ENCODE data around the gene SLC6A5. TPM values are rescaled to one million over a fixed set of nuclear protein-coding genes. Genes with fewer than 3 reads are reported as not detected.

The SLC6A5 gene
- total and polyA plus RNA-seq, 2 donors from 2014 or later = not detected

DNA sequence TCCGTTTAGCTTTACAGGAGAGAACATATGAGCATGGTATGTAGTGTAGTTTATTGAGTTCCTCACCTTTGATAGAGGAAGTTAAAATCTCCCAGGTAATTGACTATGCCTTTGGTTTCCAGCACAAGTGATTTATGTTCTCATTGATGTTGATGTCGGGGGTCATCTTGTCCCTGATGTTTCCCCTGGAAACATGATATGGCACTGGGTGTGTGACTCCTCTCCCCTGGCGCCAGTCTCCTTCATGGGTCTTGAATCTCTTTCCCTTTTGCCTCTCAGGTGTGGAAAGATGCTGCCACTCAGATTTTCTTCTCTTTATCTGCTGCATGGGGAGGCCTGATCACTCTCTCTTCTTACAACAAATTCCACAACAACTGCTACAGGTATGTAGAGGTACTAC, 28.3 kb downstream of the SLC6A5 start:
- TF ChIP-seq, protein P1, sequence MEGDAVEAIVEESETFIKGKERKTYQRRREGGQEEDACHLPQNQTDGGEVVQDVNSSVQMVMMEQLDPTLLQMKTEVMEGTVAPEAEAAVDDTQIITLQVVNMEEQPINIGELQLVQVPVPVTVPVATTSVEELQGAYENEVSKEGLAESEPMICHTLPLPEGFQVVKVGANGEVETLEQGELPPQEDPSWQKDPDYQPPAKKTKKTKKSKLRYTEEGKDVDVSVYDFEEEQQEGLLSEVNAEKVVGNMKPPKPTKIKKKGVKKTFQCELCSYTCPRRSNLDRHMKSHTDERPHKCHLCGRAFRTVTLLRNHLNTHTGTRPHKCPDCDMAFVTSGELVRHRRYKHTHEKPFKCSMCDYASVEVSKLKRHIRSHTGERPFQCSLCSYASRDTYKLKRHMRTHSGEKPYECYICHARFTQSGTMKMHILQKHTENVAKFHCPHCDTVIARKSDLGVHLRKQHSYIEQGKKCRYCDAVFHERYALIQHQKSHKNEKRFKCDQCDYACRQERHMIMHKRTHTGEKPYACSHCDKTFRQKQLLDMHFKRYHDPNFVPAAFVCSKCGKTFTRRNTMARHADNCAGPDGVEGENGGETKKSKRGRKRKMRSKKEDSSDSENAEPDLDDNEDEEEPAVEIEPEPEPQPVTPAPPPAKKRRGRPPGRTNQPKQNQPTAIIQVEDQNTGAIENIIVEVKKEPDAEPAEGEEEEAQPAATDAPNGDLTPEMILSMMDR (IDR thresholded peaks at IDR 0.05; ENCODE audit: borderline replicate concordance, extremely low read depth, insufficient read depth) = no peak
- Histone ChIP-seq H3K9ac (ENCODE audit: low read length in 3 of 3) (no peak overlapping the region), H3K36me3 (ENCODE audit: control insufficient read depth in 2 of 3, insufficient read depth in 3 of 3, low read length in 3 of 3) (no peaks in the 10 kb centered on the region), H3K9me3 (ENCODE audit: control insufficient read depth in 2 of 3, insufficient read depth in 1 of 3, low read length in 3 of 3) (no peaks in the 10 kb centered on the region), H3K4me3 (ENCODE audit: low read length in 3 of 3) (no peak overlapping the region), H3K27me3 (ENCODE audit: control insufficient read depth, insufficient read depth, low read length) (no peaks in the 10 kb centered on the region), H3K4me1 (ENCODE audit: control insufficient read depth in 2 of 3, insufficient read depth in 2 of 3, low read depth in 1 of 3, low read length in 3 of 3) (no peaks in the 10 kb centered on the region), H3K27ac (ENCODE audit: low read depth in 2 of 2, low read length in 2 of 2) (no peak overlapping the region)
- DNase-seq (peak in 3 of 5 donors; percentile 36 to 66 (median 64)), FAIRE-seq (no peak)
- intact Hi-C loops (cut with DNase I) = no loop called here

DNA sequence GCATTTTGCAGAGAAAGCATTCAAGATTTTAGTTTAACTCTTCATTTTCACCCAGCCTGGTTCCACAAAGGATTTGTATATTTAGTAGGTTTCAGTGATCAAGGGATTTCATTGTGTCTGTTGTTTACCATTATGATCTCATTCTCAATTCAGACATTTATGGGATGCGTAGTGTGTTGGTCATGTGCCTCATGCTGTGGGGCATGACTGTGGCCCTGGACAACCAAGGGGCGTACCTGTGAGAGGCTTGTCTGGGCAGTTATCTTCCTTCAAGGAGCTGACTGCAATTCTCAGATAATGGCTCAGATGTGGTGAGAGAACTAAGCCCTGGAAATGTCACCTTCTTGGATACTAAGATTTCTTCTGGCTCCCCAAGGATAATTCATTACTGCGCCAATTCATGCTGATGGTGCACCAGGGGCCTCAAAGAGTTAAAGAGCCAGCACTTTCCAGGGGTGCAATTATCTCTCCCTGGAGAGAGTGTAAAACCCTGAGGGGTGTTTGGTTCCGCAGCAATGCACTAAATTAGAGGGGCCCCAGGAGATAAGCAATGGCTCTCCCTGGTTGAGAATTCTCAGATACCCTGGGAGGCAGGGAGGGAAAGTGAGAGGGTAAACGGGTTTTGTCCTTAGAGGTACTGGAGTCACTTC, 32.2 kb downstream of the SLC6A5 start:
- FAIRE-seq = no peak
- H3K36me3 ChIP-seq (ENCODE audit: control insufficient read depth in 2 of 3, insufficient read depth in 3 of 3, low read length in 3 of 3) = no peaks in the 10 kb centered on the region
- no peak overlapping the region for H3K9ac ChIP-seq (ENCODE audit: low read length in 3 of 3)
- no peaks in the 10 kb centered on the region for H3K4me1 ChIP-seq (ENCODE audit: control insufficient read depth in 2 of 3, insufficient read depth in 2 of 3, low read depth in 1 of 3, low read length in 3 of 3)
- H3K27me3 ChIP-seq (ENCODE audit: control insufficient read depth, insufficient read depth, low read length) = no peaks in the 10 kb centered on the region
- no peak for DNase-seq
- H3K9me3 ChIP-seq (ENCODE audit: control insufficient read depth in 2 of 3, insufficient read depth in 1 of 3, low read length in 3 of 3) = no peaks in the 10 kb centered on the region
- no peak overlapping the region for H3K27ac ChIP-seq (ENCODE audit: low read depth in 2 of 2, low read length in 2 of 2)
- TF ChIP-seq, protein P1 (IDR thresholded peaks at IDR 0.05; ENCODE audit: borderline replicate concordance, extremely low read depth, insufficient read depth) = no peak
- H3K4me3 ChIP-seq (ENCODE audit: low read length in 3 of 3) = no peak overlapping the region
- intact Hi-C loops (cut with DNase I) = no loop called here

DNA sequence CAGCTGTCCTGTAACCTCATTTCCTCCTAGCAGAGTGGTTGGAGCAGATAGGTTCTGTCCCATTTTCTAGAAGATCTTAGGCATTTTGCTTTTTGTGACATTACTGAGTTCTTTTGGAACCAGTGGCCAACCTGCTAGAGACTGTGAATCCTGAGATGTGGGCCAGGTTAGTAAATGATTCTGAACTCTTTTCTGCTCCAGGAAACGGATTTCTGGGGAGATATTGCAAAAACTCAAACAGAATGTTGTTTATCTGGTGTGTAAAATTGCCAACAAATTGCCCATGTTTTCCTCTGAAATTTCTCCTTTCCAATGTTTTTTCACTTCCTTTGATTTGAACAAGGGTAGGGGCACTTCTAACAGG, 32.7 kb downstream of the SLC6A5 start:
- H3K9me3 ChIP-seq (ENCODE audit: control insufficient read depth in 2 of 3, insufficient read depth in 1 of 3, low read length in 3 of 3) = no peaks in the 10 kb centered on the region
- no peaks in the 10 kb centered on the region for H3K27me3 ChIP-seq (ENCODE audit: control insufficient read depth, insufficient read depth, low read length)
- FAIRE-seq = no peak
- H3K4me1 ChIP-seq (ENCODE audit: control insufficient read depth in 2 of 3, insufficient read depth in 2 of 3, low read depth in 1 of 3, low read length in 3 of 3) = no peaks in the 10 kb centered on the region
- no peak for DNase-seq
- no peak overlapping the region for H3K9ac ChIP-seq (ENCODE audit: low read length in 3 of 3)
- H3K4me3 ChIP-seq (ENCODE audit: low read length in 3 of 3) = no peak overlapping the region
- H3K36me3 ChIP-seq (ENCODE audit: control insufficient read depth in 2 of 3, insufficient read depth in 3 of 3, low read length in 3 of 3) = no peaks in the 10 kb centered on the region
- TF ChIP-seq, protein P1 (IDR thresholded peaks at IDR 0.05; ENCODE audit: borderline replicate concordance, extremely low read depth, insufficient read depth) = no peak
- no peak overlapping the region for H3K27ac ChIP-seq (ENCODE audit: low read depth in 2 of 2, low read length in 2 of 2)
- intact Hi-C loops (cut with DNase I) = no loop called here

DNA sequence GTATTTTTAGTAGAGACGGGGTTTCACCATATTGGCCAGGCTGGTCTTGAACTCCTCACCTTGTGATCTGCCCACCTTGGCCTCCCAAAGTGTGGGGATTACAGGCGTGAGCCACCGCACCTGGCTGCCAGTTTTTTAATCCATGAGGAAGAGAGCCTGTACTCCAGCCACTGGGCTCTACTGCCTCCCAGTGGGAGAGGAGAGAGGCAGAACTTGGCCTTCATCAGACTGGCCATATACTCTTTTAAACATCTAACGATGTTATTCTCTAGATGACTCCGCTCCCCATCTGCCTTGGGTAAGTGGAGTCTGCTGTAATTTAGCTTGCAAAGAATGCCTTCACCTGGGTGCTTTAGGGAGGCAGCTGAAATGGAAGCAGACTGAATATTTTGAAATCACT, 34.6 kb downstream of the SLC6A5 start:
- no peaks in the 10 kb centered on the region for H3K27me3 ChIP-seq (ENCODE audit: control insufficient read depth, insufficient read depth, low read length)
- no peaks in the 10 kb centered on the region for H3K36me3 ChIP-seq (ENCODE audit: control insufficient read depth in 2 of 3, insufficient read depth in 3 of 3, low read length in 3 of 3)
- FAIRE-seq = no peak
- no peaks in the 10 kb centered on the region for H3K9me3 ChIP-seq (ENCODE audit: control insufficient read depth in 2 of 3, insufficient read depth in 1 of 3, low read length in 3 of 3)
- no peak overlapping the region for H3K27ac ChIP-seq (ENCODE audit: low read depth in 2 of 2, low read length in 2 of 2)
- TF ChIP-seq, protein P1 (IDR thresholded peaks at IDR 0.05; ENCODE audit: borderline replicate concordance, extremely low read depth, insufficient read depth) = no peak
- no peak for DNase-seq
- H3K9ac ChIP-seq (ENCODE audit: low read length in 3 of 3) = no peak overlapping the region
- no peak overlapping the region for H3K4me3 ChIP-seq (ENCODE audit: low read length in 3 of 3)
- H3K4me1 ChIP-seq (ENCODE audit: control insufficient read depth in 2 of 3, insufficient read depth in 2 of 3, low read depth in 1 of 3, low read length in 3 of 3) = no peaks in the 10 kb centered on the region
- intact Hi-C loops (cut with DNase I) = no loop called here

Measured in kidney (tissue), 14 donors.